ENCODE measurements around the gene PEX26. TPM values are rescaled to one million over a fixed set of nuclear protein-coding genes. Genes with fewer than 3 reads are reported as not detected.

The PEX26 gene
- total RNA-seq, 4 donors from 2014 or later, result 29.4 to 49.6 (median 39.4) TPM

DNA sequence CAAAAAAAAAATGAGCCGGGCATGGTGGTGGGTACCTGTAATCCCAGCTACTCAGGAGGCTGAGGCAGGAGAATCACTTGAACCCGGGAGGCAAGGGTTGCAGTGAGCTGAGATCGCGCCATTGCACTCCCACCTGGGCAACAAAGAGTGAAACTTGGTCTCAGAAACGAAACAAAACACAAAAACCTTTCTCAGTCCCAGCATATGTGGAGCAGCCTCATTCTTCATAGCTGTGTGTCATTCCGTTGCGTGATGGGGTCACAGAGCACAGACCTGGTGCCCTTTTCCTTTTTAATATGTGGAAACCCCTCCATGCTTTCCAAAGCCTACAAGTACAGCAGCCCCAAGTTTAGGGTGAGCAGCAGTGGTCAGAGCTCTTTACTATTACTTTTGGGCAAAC lies 13.7 kb downstream of the PEX26 start:
- 63 to 73% methylated on average over 7 of the region's 7 CpGs for WGBS, 2 donors
- TF ChIP-seq POLR2A (IDR thresholded peaks at IDR 0.05), result no peak
- TF ChIP-seq, protein P1, sequence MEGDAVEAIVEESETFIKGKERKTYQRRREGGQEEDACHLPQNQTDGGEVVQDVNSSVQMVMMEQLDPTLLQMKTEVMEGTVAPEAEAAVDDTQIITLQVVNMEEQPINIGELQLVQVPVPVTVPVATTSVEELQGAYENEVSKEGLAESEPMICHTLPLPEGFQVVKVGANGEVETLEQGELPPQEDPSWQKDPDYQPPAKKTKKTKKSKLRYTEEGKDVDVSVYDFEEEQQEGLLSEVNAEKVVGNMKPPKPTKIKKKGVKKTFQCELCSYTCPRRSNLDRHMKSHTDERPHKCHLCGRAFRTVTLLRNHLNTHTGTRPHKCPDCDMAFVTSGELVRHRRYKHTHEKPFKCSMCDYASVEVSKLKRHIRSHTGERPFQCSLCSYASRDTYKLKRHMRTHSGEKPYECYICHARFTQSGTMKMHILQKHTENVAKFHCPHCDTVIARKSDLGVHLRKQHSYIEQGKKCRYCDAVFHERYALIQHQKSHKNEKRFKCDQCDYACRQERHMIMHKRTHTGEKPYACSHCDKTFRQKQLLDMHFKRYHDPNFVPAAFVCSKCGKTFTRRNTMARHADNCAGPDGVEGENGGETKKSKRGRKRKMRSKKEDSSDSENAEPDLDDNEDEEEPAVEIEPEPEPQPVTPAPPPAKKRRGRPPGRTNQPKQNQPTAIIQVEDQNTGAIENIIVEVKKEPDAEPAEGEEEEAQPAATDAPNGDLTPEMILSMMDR (IDR thresholded peaks at IDR 0.05), result no peak
- no peaks in the 10 kb centered on the region for H3K9me3 ChIP-seq
- H3K36me3 ChIP-seq, result peaks cover under 1 to 21% of the 10 kb centered on the region in 2 donors
- no peak for DNase-seq
- intact Hi-C loops (cut with DNase I), result no loop called here
- peak overlapping the region; percentile 62 to 68 (median 67) for H3K27ac ChIP-seq
- no peaks in the 10 kb centered on the region for H3K4me1 ChIP-seq
- no peaks in the 10 kb centered on the region for H3K27me3 ChIP-seq
- no peak overlapping the region for H3K4me3 ChIP-seq (replicated peaks in 1 of 3)

DNA sequence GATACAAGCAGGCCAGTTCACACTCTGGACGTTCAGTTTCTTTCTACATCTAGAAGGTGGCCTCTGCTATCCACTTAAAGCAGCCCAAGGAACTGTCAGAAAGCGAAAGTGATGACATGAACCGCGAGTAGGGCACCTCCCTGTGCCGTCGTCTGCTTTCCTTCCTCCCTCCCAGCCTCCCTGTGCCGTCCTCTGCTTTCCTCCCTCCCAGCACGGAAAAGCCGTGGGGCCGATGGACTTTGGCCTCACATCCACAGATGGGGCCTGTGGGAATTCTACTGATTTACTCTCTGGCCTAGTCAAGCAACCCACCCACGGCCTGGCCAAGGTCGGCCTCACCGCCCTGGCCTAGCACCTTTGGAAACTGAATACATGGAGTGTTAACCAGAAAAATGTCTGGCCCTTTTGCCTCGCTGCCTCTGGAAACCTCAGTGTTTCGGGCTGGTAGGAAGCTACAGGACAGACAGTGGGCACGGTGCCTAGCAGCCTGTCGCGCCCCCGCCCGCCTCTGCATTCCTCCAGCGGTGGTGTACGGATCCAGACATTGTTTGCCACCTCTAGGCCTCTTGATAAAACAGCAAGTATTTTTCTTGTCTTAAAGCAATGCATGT lies 14.2 kb downstream of the PEX26 start:
- H3K27me3 ChIP-seq, result no peaks in the 10 kb centered on the region
- H3K4me1 ChIP-seq, result no peaks in the 10 kb centered on the region
- H3K9me3 ChIP-seq, result no peaks in the 10 kb centered on the region
- no peak overlapping the region for H3K4me3 ChIP-seq (replicated peaks in 1 of 3)
- H3K36me3 ChIP-seq, result peaks cover 0 to 18% of the 10 kb centered on the region in 2 donors
- intact Hi-C loops (cut with DNase I), result no loop called here
- 67 to 72% methylated on average over 22 of the region's 22 CpGs for WGBS, 2 donors
- H3K27ac ChIP-seq, result peak overlapping the region; percentile 62 to 68 (median 67)
- DNase-seq, result peak; percentile 20 to 30
- TF ChIP-seq POLR2A (IDR thresholded peaks at IDR 0.05), result no peak
- TF ChIP-seq, protein P1 (IDR thresholded peaks at IDR 0.05), result no peak

DNA sequence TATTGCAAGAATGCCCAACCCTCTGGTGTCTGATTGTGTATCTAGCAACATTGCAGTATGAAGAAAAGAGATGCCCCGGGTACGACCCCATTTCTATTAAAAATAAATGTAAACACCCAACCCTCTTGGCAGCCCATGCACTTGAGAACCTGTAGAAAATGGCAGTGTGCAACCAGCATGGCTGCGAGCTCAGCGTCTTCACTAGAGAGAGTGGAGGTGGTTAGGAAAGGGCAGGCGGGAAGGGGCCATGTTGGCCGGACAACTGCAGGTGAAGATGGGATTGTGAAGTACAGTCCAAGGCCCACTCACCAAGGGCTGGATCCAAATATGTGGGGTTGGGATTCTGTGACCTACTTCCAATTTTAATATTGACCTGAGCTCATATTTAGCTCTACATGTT lies 15.9 kb downstream of the PEX26 start:
- H3K9me3 ChIP-seq, result no peaks in the 10 kb centered on the region
- DNase-seq, result no peak
- intact Hi-C loops (cut with DNase I), result no loop called here
- 95 to 97% methylated on average over 6 of the region's 6 CpGs for WGBS, 2 donors
- no peaks in the 10 kb centered on the region for H3K4me1 ChIP-seq
- H3K4me3 ChIP-seq (replicated peaks in 1 of 3), result no peak overlapping the region
- peaks cover 0 to 2% of the 10 kb centered on the region in 2 donors for H3K36me3 ChIP-seq
- H3K27ac ChIP-seq, result no peak overlapping the region
- TF ChIP-seq, protein P1 (IDR thresholded peaks at IDR 0.05), result no peak
- H3K27me3 ChIP-seq, result no peaks in the 10 kb centered on the region

DNA sequence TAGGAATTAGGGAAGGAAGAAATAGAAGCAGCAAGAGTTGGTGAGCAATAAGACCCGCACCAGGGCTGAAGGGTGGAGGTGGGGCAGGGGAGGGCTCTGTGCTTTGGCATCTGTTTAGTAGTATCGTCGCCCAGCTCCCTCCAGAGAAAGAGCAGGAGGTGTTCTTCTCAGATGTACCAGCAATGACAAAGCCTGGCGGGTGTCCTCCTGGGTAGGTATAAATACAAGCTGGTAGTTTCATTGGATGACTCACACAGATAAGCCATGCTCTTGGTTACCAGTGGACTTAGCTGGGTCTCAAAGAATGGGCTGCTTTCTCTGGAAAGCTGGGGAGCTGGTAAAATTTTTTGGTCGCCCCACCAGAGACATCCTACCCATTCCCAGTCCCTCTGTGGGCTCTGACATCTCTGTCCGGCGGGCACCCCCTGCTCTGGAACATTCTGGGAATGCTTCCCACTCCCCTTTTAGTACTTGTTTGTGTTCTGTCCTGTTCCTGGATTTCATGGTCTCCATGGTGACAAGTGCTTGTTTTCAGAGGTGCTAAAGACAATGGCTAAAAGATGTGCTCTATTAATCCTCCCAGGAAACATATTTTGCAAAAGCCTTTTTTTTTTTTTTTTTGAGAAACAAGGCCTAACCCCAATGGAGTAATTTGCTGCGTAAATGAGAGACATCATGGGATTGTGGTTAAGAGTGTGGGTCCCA lies 17.5 kb downstream of the PEX26 start:
- no peaks in the 10 kb centered on the region for H3K9me3 ChIP-seq
- 91 to 94% methylated on average over 8 of the region's 8 CpGs for WGBS, 2 donors
- TF ChIP-seq POLR2A (IDR thresholded peaks at IDR 0.05), result no peak
- TF ChIP-seq, protein P1 (IDR thresholded peaks at IDR 0.05), result no peak
- no peaks in the 10 kb centered on the region for H3K36me3 ChIP-seq
- no peak for DNase-seq
- intact Hi-C loops (cut with DNase I), result no loop called here
- H3K27me3 ChIP-seq, result no peaks in the 10 kb centered on the region
- H3K4me1 ChIP-seq, result no peaks in the 10 kb centered on the region
- H3K4me3 ChIP-seq (replicated peaks in 1 of 3), result no peak overlapping the region
- H3K27ac ChIP-seq, result no peak overlapping the region

DNA sequence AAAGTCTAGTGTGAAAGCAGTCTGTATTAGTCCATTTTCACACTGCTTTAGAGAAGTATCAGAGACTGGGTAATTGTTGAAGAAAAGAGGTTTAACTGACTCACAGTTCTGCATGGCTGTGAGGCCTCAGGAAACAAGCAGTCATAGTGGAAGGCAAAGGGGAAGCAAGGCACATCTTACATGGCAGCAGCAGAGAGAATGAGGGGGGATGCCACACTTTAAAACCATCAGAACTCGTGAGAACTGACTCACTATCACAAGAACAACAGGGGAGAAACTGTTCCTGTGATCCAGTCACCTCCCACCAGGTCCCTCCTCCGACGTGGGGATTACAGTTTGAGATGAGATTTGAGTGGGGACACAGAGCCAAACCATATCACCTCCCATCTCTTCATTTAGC lies 19.0 kb downstream of the PEX26 start:
- intact Hi-C loops (cut with DNase I), result no loop called here
- no peaks in the 10 kb centered on the region for H3K9me3 ChIP-seq
- no peak overlapping the region for H3K4me3 ChIP-seq (replicated peaks in 1 of 3)
- no peaks in the 10 kb centered on the region for H3K27me3 ChIP-seq
- WGBS, 2 donors, result 60 to 69% methylated on average over 3 of the region's 3 CpGs
- no peak overlapping the region for H3K27ac ChIP-seq
- H3K36me3 ChIP-seq, result no peaks in the 10 kb centered on the region
- DNase-seq, result no peak
- TF ChIP-seq POLR2A (IDR thresholded peaks at IDR 0.05), result no peak
- TF ChIP-seq, protein P1 (IDR thresholded peaks at IDR 0.05), result no peak
- H3K4me1 ChIP-seq, result peaks cover 0 to 5% of the 10 kb centered on the region in 2 donors
